Fibroblast of pulmonary artery (primary cell): ENCODE results near the gene ITCH.
"Not testable (repeated sequence)": the region's sequence is repeated elsewhere in the genome, so short reads cannot be mapped to it uniquely, and the experiment has no call there.

Source experiments
- DNase-seq: peaks from one replicate; pipeline ENCODE4 v3.0.0-alpha.2; 2010; ENCODE audit warnings: low read depth
- H3K4me3 ChIP-seq: replicated peaks from 2 replicates; pipeline ENCODE4 v1.5.1; 2011; ENCODE audit warnings: low read depth, mild to moderate bottlenecking, control low read depth, low read length, moderate library complexity
- CTCF ChIP-seq: IDR thresholded peaks from 2 replicates; pipeline ENCODE4 v1.5.1; 2011; ENCODE audit warnings: mild to moderate bottlenecking, control low read depth, low read length, inconsistent platforms; ENCODE audit errors: missing control alignments

Gene ITCH

DNA sequence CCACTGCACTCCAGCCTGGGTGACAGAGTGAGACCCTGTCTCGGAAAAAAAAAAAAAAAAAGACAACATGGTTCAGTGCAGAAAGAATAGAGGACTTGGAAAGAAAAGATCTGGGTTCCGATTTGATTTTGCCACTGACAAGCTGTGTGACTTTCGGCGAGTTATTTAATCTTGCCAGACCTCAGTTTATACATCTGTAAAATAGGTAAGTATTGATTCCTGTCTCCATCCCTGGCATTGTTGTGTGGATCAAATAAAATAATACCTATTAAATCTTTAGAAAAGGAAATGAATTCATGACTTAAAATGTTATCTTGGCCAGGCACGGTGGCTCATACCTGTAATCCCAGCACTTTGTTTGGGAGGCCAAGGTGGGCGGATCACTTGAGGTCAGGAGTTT lies 7.0 kb downstream of the ITCH start:
- DNase-seq: no peak
- TF ChIP-seq CTCF: no peak
- H3K4me3 ChIP-seq: no peak overlapping the region

GRCh38 chr20:34373445-34373844 lies 10.4 kb downstream of the ITCH start:
- no peak for TF ChIP-seq CTCF
- DNase-seq: no peak
- no peak overlapping the region for H3K4me3 ChIP-seq

- no peak for TF ChIP-seq CTCF
- H3K4me3 ChIP-seq: no peak overlapping the region
- no peak for DNase-seq
Observed at GRCh38 chr20:34374209-34374760, 11.2 kb downstream of the ITCH start.

- no peak for TF ChIP-seq CTCF
Observed at GRCh38 chr20:34375977-34376430, 12.9 kb downstream of the ITCH start.

DNA sequence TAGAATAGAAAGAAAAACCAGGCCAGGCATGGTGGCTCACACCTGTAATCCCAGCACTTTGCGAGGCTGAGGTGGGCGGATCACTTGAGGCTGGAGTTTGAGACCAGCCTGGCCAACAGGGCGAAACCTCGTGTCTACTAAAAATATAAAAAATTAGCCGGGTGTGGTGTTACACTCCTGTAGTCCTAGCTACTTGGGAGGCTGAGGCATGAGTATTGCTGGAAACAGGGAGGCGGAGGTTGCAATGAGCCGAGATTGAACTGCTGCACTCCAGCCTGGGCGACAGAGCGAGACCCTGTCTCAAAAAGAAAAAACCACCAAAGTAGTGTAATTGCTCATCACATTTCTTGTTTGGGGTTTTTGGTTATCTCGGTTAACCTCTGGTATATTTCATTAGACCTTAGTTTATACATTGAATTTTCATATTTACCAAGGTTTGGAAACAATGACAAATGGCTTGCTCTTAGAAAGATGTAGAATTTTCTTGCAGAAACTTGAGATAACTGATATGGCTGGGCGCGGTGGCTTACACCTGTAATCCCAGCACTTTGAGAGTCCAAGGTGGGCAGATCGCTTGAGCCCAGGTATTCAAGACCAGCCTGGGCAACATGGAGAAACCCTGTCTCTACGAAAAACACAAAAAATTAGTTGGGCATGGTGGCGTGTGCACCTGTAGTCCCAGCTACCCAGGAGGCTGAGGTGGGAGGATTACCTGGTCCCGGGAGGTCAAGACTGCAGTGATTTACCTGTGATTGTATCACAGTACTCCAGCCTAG lies 14.2 kb downstream of the ITCH start:
- no peak for DNase-seq
- no peak for TF ChIP-seq CTCF
- no peak overlapping the region for H3K4me3 ChIP-seq

More at GRCh38 chr20:34375977-34376430, 12.9 kb downstream of the ITCH start:
- no peak for DNase-seq
- no peak overlapping the region for H3K4me3 ChIP-seq

DNA sequence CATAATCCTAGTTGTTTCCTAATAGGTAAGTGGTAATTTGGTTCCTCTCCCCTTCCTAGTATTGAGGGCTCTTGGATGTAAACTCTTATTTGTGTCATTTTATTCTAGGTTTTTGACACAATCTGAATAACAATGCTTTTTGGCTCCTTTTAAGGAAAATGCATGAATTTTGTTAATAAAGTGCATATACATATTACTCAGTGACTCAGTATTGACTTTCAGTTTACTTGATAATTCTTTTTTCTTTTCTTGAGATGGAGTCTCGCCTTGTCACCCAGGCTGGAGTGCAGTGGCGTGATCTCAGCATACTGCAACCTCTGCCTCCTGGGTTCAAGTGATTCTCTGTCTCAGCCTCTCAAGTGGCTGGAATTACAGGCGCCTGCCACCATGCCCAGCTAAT lies 19.1 kb downstream of the ITCH start:
- no peak overlapping the region for H3K4me3 ChIP-seq
- no peak for DNase-seq
- no peak for TF ChIP-seq CTCF

DNA sequence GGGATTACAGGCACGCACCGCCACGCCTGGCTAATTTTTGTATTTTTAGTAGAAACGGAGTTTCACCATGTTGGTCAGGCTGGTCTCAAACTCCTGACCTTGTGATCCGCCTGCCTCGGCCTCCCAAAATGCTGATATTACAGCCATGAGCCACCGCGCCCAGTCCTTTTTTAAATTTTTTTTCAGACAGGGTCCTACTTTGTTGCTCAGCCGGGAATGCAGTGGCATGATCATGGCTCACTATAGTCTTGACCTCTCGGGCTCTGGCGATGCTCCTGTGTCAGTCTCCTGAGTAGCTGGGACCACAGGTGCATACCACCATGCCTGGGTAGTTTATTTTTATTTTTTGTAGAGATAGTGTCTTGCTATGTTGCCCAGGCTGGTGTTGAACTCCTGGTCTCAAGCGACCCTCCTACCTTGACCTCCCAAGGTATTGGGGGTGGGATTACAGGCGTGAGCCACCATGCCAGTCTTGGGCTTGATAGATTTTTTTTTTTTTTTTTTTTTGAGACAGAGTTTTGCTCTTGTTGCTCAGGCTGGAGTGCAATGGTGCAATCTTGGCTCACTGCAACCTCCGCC lies 19.9 kb downstream of the ITCH start:
- not testable (repeated sequence) for DNase-seq, H3K4me3 ChIP-seq
